H9 (cell line): Measurements from ENCODE around the gene C19orf81. TPM values are rescaled to one million over a fixed set of nuclear protein-coding genes. Genes with fewer than 3 reads are reported as not detected.

Source experiments
- DNase-seq: peaks from one replicate; pipeline ENCODE4 v3.0.0-alpha.2; 2017
- H2AFZ ChIP-seq: one replicate; pipeline ENCODE4 v1.6.1; 2013; ENCODE audit warnings: mild to moderate bottlenecking, low read length, control low read depth, moderate library complexity
- H2AK5ac ChIP-seq: 2 replicates; pipeline ENCODE4 v1.6.1; 2013; ENCODE audit warnings: low read length, control low read depth, mixed read lengths; ENCODE audit not compliant: insufficient read length
- H2BK120ac ChIP-seq: one replicate; pipeline ENCODE4 v1.6.1; 2013; ENCODE audit warnings: low read depth, mild to moderate bottlenecking, low read length, control low read depth, inconsistent platforms; ENCODE audit not compliant: poor library complexity, severe bottlenecking
- H2BK12ac ChIP-seq: 2 replicates; pipeline ENCODE4 v1.6.1; 2013; ENCODE audit warnings: low read length, control low read depth, mixed read lengths, low read depth; ENCODE audit not compliant: insufficient read length
- H2BK15ac ChIP-seq: 2 replicates; pipeline ENCODE4 v1.6.1; 2013; ENCODE audit warnings: low read depth, low read length, control low read depth
- H2BK20ac ChIP-seq: one replicate; pipeline ENCODE4 v1.6.1; 2013; ENCODE audit warnings: low read depth, mild to moderate bottlenecking, low read length, control low read depth, inconsistent platforms; ENCODE audit not compliant: poor library complexity, severe bottlenecking
- H2BK5ac ChIP-seq: 2 replicates; pipeline ENCODE4 v1.6.1; 2013; ENCODE audit warnings: low read length, control low read depth, mixed read lengths; ENCODE audit not compliant: insufficient read length
- H3K14ac ChIP-seq: 2 replicates; pipeline ENCODE4 v1.6.1; 2013; ENCODE audit warnings: low read length, control low read depth; ENCODE audit not compliant: insufficient read depth
- H3K18ac ChIP-seq: 2 replicates; pipeline ENCODE4 v1.6.1; 2013; ENCODE audit warnings: low read depth, mild to moderate bottlenecking, mixed read lengths, low read length, control low read depth; ENCODE audit not compliant: insufficient read length
- H3K23ac ChIP-seq: 2 replicates; pipeline ENCODE4 v1.6.1; 2013; ENCODE audit warnings: low read length, control low read depth, mixed read lengths, low read depth; ENCODE audit not compliant: insufficient read length
- H3K23me2 ChIP-seq: 2 replicates; pipeline ENCODE4 v1.6.1; 2013; ENCODE audit warnings: low read depth, mild to moderate bottlenecking, mixed read lengths, low read length, control low read depth; ENCODE audit not compliant: insufficient read length, poor library complexity, severe bottlenecking
- H3K27ac ChIP-seq: 2 replicates; pipeline ENCODE4 v1.5.1; 2013; ENCODE audit warnings: low read length, control low read depth, mixed read lengths, low read depth; ENCODE audit not compliant: insufficient read length
- H3K27me3 ChIP-seq: 2 replicates; pipeline ENCODE4 v1.6.1; 2013; ENCODE audit warnings: low read length, control low read depth, inconsistent platforms; ENCODE audit not compliant: insufficient read depth
- H3K4ac ChIP-seq: 2 replicates; pipeline ENCODE4 v1.6.1; 2013; ENCODE audit warnings: low read depth, mild to moderate bottlenecking, control low read depth, inconsistent platforms, low read length, moderate library complexity
- H3K4me1 ChIP-seq: 2 replicates; pipeline ENCODE4 v1.6.1; 2013; ENCODE audit warnings: low read length, control low read depth, inconsistent platforms; ENCODE audit not compliant: insufficient read depth
- H3K4me2 ChIP-seq: 2 replicates; pipeline ENCODE4 v1.6.1; 2013; ENCODE audit warnings: low read length, control low read depth, mixed read lengths; ENCODE audit not compliant: insufficient read length, insufficient read depth
- H3K56ac ChIP-seq: 2 replicates; pipeline ENCODE4 v1.6.1; 2013; ENCODE audit warnings: low read depth, mild to moderate bottlenecking, mixed read lengths, low read length, control low read depth; ENCODE audit not compliant: insufficient read length
- H3K79me1 ChIP-seq: 2 replicates; pipeline ENCODE4 v1.6.1; 2013; ENCODE audit warnings: low read depth, mild to moderate bottlenecking, moderate library complexity, low read length, control low read depth, inconsistent platforms; ENCODE audit not compliant: insufficient read depth, poor library complexity, severe bottlenecking
- H3K79me2 ChIP-seq: 2 replicates; pipeline ENCODE4 v1.6.1; 2013; ENCODE audit warnings: low read length, control low read depth, inconsistent platforms; ENCODE audit not compliant: insufficient read depth
- H3K9ac ChIP-seq: 2 replicates; pipeline ENCODE4 v1.6.1; 2013; ENCODE audit warnings: low read length, control low read depth, mixed read lengths; ENCODE audit not compliant: insufficient read length; ENCODE audit errors: extremely low read depth
- H3K9me3 ChIP-seq: one replicate; pipeline ENCODE4 v1.6.1; 2013; ENCODE audit warnings: low read depth, low read length, inconsistent platforms; ENCODE audit not compliant: control insufficient read depth
- H3T11ph ChIP-seq: one replicate; pipeline ENCODE4 v1.6.1; 2013; ENCODE audit warnings: mild to moderate bottlenecking, low read length, control low read depth, inconsistent platforms
- H4K20me1 ChIP-seq: one replicate; pipeline ENCODE4 v1.6.1; 2013; ENCODE audit not compliant: control insufficient read depth, insufficient read length, insufficient read depth
- H4K5ac ChIP-seq: 2 replicates; pipeline ENCODE4 v1.6.1; 2013; ENCODE audit warnings: low read depth, mild to moderate bottlenecking, mixed read lengths, low read length, control low read depth; ENCODE audit not compliant: insufficient read length
- H4K8ac ChIP-seq: replicated peaks from 2 replicates; pipeline ENCODE4 v1.6.1; 2013; ENCODE audit warnings: low read length, control low read depth, mixed read lengths, low read depth; ENCODE audit not compliant: insufficient read length
- H4K91ac ChIP-seq: 2 replicates; pipeline ENCODE4 v1.6.1; 2013; ENCODE audit warnings: low read depth, mild to moderate bottlenecking, moderate library complexity, mixed read lengths, low read length, control low read depth; ENCODE audit not compliant: insufficient read length
- H3K27ac Mint-ChIP-seq, 3 experiments: 2 replicates in 2 of 3; 3 replicates in 1 of 3; pipeline ENCODE4 v1.8.0; 2020 to 2021; ENCODE audit warnings: mixed read lengths in 3 of 3, mild to moderate bottlenecking in 1 of 3, moderate library complexity in 1 of 3
- H3K27me3 Mint-ChIP-seq: 2 replicates; pipeline ENCODE4 v1.8.0; 2021; ENCODE audit warnings: low read depth, mild to moderate bottlenecking, moderate library complexity, mixed read lengths
- H3K36me3 Mint-ChIP-seq, 3 experiments: 2 replicates in 2 of 3; 3 replicates in 1 of 3; pipeline ENCODE4 v1.8.0; 2020 to 2021; ENCODE audit warnings: low read depth in 3 of 3, mixed read lengths in 3 of 3; ENCODE audit not compliant: insufficient read depth in 1 of 3
- H3K4me1 Mint-ChIP-seq, 2 experiments: 2 replicates each; pipeline ENCODE4 v1.8.0; 2020; ENCODE audit warnings: mixed read lengths in 2 of 2
- H3K4me3 Mint-ChIP-seq, 2 experiments: 2 replicates in 1 of 2; 3 replicates in 1 of 2; pipeline ENCODE4 v1.8.0; 2020 to 2021; ENCODE audit warnings: mild to moderate bottlenecking in 2 of 2, mixed read lengths in 2 of 2, moderate library complexity in 1 of 2
- H3K9me3 Mint-ChIP-seq, 2 experiments: 2 replicates in 1 of 2; 3 replicates in 1 of 2; pipeline ENCODE4 v1.8.0; 2020; ENCODE audit warnings: mild to moderate bottlenecking in 2 of 2, mixed read lengths in 2 of 2, moderate library complexity in 1 of 2
- CTCF ChIP-seq: fragments of 200-600 bp; sonication (generic); conservative IDR thresholded peaks from 3 replicates; pipeline ENCODE4 v1.8.0; 2021; ENCODE audit warnings: antibody characterized with exemption, mild to moderate bottlenecking
- WGBS: extraction: QIAGEN DNeasy Blood & Tissue Kit; methylation state at CpG from one replicate; pipeline ENCODE4 v1.1.7; 2013; ENCODE audit warnings: missing lambda C conversion rate, low lambda C conversion rate, mixed read lengths; ENCODE audit not compliant: insufficient read length; ENCODE audit errors: extremely low coverage; 5-methylcytosine and 5-hydroxymethylcytosine counted together
- total RNA-seq: library from RNA; stranded (reverse); gene quantifications from 2 replicates; pipeline ENCODE4 v1.2.1, GENCODE V29; 2021

C19orf81 gene
- total RNA-seq, 1 experiment from 2014 or later: 11.0 TPM

- H3K23ac ChIP-seq: no peak within 1 kb of the TSS
- H3K36me3 Mint-ChIP-seq: peaks cover 5 to 22% (median 16%) of the 10 kb centered on the region in 3 experiments; a peak in 6 of 7 replicates
- no peak within 1 kb of the TSS for H3K18ac ChIP-seq
- H3K27me3 ChIP-seq: peaks cover 10% of the 10 kb centered on the region
- no peak within 1 kb of the TSS for H2AK5ac ChIP-seq
- peak; percentile 78 for DNase-seq
- H4K5ac ChIP-seq: no peak within 1 kb of the TSS
- H3K4ac ChIP-seq: no peak within 1 kb of the TSS
- no peak within 1 kb of the TSS for H3T11ph ChIP-seq
- H2BK20ac ChIP-seq: no peak within 1 kb of the TSS
- no peak within 1 kb of the TSS for H2BK12ac ChIP-seq
- no peak within 1 kb of the TSS for H2AFZ ChIP-seq
- H4K20me1 ChIP-seq: no peaks in the 10 kb centered on the region
- H3K9me3 ChIP-seq: peaks cover 9% of the 10 kb centered on the region
- peak within 1 kb of the TSS; percentile 50 for H3K4me2 ChIP-seq
- H3K27ac Mint-ChIP-seq: no peak within 1 kb of the TSS
- no peaks in the 10 kb centered on the region for H3K79me1 ChIP-seq
- WGBS: no CpG with 5 or more reads among the region's 76 CpGs
- H4K91ac ChIP-seq: no peak within 1 kb of the TSS
- no peak within 1 kb of the TSS for H3K27ac ChIP-seq
- peak within 1 kb of the TSS; percentile 33 for H3K9ac ChIP-seq
- peaks cover 47% of the 10 kb centered on the region for H3K27me3 Mint-ChIP-seq
- no peak within 1 kb of the TSS for H3K56ac ChIP-seq
- H3K4me1 Mint-ChIP-seq: peaks cover 8 to 14% of the 10 kb centered on the region in 2 experiments
- H3K9me3 Mint-ChIP-seq: peaks cover 19% of the 10 kb centered on the region in 2 experiments
- no peak within 1 kb of the TSS for H2BK120ac ChIP-seq
- no peaks in the 10 kb centered on the region for H3K4me1 ChIP-seq
- H3K4me3 Mint-ChIP-seq: peak within 1 kb of the TSS; percentile 77 to 92
- H4K8ac ChIP-seq: no peak within 1 kb of the TSS
- no peak for TF ChIP-seq CTCF
- no peaks in the 10 kb centered on the region for H3K79me2 ChIP-seq
- no peak within 1 kb of the TSS for H2BK5ac ChIP-seq
- H3K14ac ChIP-seq: peak within 1 kb of the TSS; percentile 64; the same call in 1 of the 2 replicates
- H3K23me2 ChIP-seq: peaks cover 7% of the 10 kb centered on the region
- no peak within 1 kb of the TSS for H2BK15ac ChIP-seq
Measured at GRCh38 chr19:50639121-50640112, 9.8 kb upstream of the C19orf81 start, which contains the start of gene SYT3. TSS of gene SYT3 (minus strand) at chr19:50639881. CDS start at chr19:50637411, 2,470 bp downstream.
